Suppressor macrophage treated with lipopolysaccharide for 4 hours (primary cell): ENCODE results near the gene RPS4Y2.
A peak's percentile ranks its signal among the peaks of the same experiment; 100 is the strongest.

Experiments
- DNase-seq: peaks from one replicate; pipeline ENCODE4 v3.0.0-alpha.2; 2020

RPS4Y2 gene

DNA sequence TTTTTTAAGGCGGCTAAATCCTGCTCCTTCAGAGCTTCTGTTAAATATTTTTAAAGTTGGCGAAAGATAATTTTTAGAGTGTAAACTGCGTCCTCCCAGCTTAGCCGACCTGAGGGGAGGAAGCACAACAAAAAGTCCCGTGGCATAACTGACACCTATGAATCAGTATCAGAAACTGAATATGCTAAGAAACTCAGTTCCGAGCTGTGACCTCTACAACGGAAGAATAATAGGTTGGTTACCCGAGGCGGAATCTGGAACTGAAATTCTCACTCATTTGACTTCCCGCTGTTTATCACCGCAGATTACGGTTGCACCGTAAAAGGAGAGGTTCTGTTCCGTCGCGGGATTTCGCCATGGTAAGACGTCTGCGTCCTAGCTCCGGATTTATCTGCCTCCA, at the start of gene RPS4Y2:
Gene RPS4Y2 (plus strand): TSS at position 301 of the 400 bp plus-strand sequence. CDS start 56 bp downstream, at position 357.
- DNase-seq: no peak

DNA sequence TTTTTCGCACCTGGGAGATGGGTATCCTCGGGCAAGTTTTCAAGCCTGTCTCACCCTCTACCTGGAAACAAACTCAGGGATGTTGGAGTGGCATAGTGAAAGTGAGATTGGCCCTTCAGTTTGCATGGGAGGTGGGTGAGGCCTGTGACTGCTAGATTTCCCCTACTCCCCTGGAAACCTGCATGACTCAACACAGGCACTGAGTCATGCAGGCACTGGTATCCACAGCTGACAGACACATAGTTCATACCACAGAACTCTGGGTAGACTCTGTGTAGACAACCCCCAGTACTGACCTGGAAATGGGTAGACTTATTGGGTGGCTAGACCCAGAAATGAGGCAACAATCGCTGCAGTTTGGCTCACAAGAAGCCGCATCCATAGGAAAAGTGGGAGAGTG, 41.5 kb upstream of the RPS4Y2 start:
- no peak for DNase-seq

DNA sequence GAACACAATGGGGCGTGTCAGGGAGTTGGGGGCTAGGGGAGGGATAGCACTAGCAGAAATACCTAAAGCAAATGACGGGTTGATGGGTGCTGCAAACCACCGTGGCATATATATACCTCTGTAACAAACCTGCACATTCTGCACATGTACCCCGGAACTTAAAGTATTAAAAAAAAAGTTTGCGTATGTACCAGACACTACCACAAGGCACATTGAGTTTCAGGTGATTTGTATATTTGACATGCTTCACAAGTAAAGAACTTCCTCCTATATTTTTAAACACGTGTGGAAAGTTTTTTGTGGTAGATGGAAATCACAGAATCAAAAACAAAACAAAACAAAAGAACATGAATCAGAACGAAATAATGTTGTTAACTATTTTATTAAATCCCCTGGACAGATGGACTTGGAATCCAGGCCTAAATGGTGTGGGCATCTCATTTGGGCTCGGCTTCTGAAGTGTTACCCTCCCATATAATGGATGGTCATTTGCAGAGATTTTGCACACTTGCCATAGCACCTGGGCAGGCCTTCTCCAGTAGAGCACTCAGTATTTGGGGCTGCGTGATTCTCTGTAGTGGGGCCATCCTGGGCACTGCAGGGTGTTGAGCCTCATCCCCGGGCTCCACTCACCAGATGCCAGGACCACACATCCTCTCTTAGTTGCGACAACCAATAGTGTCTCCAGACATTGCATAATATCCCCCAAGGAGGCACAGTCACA, 29.6 kb upstream of the RPS4Y2 start:
- no peak for DNase-seq

DNA sequence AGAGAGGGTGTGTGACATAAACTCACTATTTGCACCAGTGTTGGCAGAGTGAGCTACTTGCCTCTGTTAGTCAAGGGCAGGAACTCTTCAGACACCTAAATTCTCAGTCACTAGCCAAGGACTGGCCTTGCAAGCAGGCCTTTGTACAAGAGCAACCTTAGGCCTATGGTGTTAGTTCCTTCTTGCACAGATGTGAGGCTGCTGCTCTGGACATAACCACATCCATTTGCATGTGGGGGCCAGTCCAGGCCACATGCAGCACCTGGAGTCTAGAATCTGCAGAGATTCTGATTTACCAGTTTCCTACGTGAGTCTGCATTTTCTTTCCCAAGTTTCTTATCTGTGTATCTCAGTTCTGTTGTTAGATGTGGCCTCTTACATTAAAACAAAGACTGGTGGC, 20.7 kb upstream of the RPS4Y2 start:
- no peak for DNase-seq

DNA sequence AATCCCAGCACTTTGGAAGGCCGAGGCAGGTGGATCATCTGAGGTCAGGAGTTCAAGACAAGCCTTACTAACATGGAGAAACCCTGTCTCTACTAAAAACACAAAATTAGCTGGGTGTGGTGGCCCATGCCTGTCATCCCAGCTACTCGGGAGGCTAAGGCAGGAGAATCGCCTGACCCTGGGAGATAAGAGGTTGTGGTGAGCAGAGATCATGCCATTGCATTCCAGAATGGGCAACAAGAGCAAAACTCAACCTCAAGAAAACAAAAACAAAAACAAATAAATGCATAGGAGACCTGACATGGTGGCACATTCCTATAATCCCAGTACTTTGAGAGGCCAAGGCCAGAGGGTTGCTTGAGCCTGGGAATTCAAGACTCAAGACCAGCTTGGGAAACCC, 16.1 kb upstream of the RPS4Y2 start:
- DNase-seq: no peak

DNA sequence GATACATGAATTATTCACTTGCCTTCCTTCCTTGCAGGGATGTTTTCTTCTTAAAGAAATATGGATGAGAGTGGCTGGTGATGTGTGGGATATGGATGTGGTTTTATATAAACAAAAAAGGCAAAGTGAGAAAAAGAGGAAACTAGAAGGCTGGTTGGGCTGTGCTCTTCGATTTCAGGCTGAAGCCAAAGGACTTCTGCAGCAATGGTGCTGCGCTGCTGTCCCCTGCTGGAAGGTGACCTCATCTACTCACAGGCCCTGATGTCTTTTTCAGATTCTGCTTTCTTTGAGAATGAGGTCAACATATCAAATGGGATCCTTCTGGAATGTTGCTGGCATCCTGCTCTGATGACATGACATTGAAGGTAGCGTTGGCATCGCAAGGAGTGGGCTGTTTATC, 15.3 kb upstream of the RPS4Y2 start:
- DNase-seq: peak; percentile 4

DNA sequence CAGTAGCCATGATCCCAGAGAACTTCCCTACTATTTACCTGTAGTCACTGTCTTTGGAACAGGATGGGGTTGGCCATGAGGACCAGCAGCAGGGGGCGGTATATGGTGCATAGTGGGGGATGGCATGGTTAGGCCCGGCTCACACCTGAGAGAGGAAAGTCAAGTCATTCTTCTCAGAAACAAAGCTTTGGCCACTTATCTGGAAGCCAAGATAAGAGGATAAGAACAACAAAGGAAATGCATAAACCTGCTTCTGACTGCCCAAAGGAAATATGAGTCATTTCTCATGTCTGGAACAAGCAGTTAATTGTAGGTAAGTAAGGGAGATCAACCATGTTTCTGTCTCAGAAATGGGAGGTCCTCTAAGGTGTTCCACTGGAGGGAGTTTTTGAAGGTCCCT, 10.8 kb upstream of the RPS4Y2 start:
- no peak for DNase-seq

DNA sequence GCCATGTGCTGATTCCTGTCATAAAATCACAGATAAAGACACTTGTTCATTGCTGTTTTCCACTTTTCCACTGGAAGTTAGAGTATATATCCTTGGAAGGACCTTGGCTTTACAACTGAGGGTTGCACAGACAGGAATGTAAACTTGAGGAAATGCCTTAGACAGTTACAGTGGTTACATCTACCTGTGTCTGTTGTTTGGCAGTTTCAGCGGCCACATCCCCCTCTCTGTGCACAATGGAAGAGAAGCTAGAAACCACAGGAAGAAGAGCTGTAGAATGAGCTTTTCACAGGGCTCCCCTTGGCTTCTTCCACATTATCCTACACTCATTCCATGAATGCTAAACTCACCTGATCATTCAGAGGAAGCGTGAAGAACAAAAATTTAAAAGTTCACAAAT, 9.0 kb upstream of the RPS4Y2 start:
- no peak for DNase-seq

DNA sequence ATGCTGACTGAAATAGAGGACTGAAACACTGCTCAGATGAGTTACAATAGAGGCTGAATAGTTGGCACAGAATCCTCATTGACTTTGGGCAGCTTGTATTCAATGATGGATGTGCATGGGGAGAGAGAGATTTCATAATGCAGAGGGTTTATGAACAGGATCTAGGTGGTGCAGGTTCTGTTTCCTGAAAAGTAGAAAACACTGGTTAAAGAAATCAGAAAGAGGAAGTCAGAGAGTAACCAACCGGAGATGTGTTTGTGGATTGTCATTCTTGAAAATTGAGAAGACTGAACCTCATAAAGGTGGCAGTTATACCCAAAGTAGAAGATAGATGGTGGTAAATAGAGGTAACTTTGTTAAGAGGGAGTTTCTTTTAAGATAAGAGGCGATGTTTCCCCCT, 8.0 kb downstream of the RPS4Y2 start:
- no peak for DNase-seq

DNA sequence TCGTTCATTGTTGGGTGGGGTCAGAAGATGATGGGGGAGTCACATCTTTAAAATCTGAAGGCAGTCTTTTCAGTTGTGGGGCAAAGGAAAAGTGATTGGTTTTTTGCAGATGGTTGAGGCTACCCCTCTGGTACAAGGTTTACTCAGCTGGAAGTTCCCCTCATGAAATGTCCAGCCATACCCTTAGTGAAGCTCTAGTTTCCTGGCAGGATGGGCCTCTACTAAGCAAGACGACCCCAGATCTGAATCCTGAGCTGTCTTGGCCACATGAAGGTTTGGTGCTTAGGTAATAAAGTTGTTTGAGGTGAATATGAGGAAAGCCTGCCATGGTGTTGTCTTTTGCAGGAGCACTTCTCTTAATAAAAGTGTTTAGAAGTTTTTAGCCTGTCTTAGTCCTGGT, 9.2 kb downstream of the RPS4Y2 start:
- DNase-seq: no peak

DNA sequence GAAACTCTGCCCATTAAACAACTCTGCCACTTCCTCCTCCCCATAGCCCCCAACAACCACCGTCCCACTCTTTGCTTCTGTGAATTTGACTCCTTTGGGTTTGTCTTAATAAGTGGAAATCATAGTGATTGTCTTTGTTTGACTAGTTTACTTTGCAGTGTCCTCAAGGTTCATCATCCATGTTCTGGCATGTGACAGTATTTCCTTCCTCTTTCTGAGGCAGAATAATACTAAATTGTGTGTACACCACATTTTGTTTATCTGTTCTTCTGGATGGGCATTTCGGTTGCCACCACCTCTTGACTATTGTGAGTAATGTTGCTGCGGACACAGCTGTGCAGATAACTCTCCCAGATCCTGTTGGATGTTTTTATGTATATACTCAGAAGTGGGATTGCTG, 14.8 kb downstream of the RPS4Y2 start:
- DNase-seq: no peak

DNA sequence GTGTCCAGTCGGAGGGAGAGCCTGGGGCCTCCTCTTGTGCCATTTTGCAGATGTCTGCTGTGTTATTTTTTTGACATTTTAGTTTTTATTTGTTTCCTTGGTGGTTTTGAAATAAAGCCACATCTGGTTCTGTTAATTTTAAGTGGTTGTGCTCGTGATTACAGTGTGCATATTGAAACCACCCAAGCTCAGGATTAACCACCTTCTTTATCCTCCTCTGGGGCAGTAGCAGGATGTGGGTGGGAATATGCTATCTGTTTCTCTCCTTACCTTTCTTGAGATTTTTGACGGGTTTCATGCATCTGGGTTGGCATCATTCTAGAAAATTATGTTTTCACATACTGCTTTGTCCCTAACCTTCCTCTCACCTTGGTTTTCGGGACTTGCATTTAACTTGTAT, 20.2 kb downstream of the RPS4Y2 start:
- DNase-seq: no peak

DNA sequence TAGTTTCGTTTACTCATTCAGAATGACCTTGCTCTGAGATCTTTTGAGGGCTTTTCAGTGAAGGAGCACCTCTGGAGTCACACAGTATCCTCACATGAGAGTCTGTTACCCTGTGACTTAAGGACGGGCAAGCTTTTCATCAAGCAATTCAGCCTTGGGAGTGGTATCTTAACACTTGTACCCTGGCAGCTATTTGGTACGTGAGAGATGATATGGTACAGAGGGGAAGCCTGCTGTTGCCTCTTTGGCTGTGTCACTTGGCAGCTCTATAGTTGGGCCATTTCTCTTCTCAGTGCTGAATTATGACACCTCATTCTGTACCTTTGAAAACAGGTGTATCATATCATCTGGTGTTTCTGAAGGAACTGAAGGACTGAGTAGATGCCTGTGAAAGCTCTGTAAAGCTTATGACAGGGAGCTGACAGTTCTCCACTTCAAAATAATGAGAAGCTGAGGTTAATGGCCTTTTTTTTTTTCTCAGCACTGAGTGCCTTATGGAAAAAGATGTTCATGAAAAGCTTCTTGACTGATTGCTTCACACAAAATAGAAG, 24.3 kb downstream of the RPS4Y2 start:
- no peak for DNase-seq

DNA sequence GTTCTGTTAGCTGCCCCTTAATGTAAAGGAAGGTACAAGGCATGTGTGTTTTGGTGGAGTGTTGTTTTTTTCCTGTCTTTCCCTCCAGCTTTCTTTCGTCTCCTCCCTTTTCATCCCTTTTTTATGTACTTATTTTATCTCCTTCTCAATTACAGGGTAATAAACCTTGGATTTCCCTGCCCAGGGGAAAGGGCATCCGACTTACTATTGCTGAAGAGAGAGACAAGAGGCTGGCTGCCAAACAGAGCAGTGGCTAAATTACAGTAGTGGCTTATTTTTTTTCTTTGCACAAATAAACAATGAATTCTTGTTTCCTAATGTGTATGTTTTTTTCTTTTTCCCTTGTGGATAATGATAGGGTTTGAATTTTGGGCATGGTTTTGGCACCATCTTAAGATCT, 24.9 kb downstream of the RPS4Y2 start:
- no peak for DNase-seq

DNA sequence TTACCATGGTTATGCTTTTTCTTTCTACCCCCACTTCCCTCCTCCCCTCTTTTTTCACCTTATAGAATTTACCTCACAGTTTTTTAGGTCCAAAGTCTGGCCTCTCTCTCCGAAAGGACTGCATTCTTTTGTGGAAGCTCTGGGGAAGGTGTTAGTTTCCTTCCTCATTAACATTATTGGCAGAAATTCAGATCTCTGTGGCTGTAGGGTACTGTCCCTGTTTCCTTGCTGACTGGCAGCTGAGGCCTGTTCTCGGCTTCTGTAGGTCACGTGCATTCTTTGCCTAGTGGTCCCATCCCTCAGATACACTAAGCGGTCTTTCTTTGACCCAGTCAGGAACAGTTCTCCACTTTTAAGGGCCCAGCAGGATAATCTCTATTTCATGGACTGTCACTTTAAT, 25.5 kb downstream of the RPS4Y2 start:
- DNase-seq: no peak

DNA sequence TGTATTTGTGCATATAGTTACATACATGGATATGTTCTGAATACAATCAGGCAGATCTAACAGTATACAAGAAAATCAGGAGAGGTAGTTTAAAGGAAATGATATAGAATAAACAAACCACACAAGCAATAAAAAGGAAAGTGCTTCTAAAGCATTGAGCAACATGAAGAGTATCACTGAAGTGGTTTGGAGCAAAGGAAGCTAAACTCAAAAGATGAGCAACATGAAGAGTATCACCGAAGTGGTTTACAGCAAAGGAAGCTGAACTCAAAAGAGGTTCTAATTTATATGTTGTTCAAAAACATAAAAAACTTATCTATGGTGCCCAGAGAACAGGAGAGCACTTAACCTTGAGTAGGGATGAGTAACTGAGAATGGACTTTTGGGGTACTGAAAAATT, 29.1 kb downstream of the RPS4Y2 start:
- DNase-seq: no peak

DNA sequence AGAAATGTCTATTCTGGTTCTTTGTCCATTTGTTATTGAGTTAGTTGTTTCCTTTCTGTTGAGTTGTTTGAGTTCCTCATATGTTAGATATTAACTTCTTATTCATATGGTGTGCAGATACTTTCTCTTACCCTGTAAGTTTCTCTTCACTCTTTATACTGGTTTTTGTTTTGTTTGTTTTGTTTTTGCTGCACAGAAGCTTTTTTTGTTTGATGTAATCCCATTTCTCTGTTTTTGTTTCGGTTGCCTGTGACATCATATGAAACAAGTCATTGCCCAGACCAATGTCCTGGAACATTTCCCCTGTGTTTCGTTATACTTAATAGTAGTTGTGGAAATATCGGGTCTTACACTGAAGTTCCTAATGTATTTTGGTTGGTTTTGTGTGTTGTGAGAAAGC, 31.2 kb downstream of the RPS4Y2 start:
- DNase-seq: no peak

DNA sequence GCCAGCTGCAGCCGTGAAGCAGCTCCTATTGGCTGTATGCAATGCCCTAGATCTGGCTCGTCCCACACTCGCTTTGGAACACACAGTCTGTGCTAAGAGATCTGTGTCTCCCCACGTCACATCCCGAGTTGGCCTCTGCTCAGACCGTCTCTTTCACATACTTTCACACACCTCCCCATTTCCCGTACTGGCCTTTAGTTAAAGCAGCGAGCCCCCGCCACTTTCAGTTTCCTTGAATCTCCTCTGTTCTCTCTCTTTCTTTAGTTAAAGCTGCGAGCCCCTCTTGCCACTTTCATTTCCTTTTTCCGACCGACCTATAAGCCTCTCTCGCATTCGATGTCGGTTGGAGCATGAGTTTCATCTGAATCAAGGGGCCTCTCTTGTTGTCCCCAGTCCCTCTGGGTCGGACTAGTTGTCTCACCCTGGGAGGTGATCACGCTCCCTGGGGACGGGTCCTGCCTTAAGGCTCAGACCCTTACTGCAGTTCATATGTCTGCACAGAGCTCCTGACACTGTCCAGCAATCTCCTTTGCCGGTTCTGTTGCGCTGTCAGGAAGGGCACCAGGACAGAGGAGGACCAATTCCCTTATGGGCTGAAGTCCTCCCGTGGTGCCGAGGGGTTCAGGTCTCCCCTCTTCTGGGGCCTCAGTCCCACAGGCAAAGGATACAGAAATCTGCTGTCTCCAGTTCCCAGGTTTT, 42.6 kb downstream of the RPS4Y2 start:
- peak; percentile 16 for DNase-seq

DNA sequence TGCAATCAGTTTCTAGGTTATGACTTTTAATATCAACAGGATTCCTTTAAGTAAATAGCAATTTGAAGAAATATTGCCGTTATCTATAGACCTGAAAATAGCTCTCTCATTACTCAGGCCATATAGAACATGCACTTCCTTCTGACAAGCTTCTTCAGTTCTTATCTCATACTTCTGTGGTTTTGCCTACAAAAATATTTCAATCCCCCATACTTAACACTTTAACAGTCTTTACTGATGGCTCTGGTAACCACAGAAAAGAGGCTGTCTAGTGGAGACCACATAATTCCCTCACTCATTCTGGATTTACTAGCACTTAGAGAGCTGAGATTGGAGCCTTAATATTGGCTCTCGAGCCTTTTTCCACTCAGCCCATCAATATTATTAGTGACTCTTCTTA, 46.8 kb downstream of the RPS4Y2 start:
- no peak for DNase-seq

DNA sequence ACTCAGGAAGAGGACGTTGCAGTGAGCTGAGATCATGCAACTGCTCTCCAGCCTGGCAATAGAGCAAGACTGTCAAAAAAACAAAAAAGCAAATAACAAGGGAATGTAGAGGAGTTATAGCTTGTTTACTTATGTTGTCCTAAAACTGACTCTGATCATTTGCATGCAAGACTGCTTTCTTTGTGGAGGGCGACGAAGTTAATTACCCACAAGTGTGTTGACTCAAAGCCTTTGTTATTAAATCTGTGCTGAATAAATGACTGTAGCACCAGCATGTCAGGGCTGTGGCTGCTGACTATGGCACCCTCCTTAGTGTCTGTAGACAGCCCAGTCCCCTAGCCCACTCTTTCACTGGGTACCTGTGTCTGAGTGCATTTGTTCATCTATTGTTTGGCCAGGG, 50.3 kb downstream of the RPS4Y2 start:
- no peak for DNase-seq

DNA sequence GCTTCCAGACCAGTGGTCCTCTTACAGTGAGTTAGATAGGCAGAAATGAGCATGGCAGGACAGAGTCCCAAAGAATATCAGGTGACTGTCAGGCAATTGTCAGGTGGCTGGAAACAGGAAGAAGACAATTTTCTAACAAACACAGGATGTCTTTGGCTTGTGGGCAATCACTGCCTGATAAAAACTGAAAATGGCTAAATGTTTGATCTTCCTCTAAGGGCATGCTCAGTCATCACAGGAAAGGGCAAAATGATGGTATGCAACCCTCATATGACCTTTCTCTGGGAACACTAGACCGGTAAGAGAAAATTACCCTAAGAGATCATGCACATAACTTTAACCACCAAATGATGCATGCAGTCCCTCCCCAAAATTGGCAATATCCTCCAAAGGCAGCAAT, 57.6 kb downstream of the RPS4Y2 start:
- no peak for DNase-seq

DNA sequence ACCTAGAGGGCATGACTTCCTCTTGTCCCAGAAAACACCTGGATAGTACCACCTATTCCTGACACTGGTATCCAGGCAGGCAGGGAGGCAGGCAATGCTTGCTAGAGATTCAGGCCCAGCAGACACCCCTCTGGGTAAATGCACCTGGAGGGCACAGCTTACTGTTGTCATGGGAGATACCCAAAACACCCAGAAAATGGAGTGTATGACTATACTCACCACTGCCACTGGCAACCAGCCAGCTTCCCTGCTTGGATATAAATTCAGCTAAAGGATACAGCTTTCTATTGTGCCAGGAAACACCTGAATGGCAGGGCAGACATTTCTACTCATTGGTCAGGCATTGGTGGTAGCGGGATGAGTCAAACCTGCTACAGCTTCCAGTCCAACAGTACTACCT, 58.9 kb downstream of the RPS4Y2 start:
- DNase-seq: no peak

DNA sequence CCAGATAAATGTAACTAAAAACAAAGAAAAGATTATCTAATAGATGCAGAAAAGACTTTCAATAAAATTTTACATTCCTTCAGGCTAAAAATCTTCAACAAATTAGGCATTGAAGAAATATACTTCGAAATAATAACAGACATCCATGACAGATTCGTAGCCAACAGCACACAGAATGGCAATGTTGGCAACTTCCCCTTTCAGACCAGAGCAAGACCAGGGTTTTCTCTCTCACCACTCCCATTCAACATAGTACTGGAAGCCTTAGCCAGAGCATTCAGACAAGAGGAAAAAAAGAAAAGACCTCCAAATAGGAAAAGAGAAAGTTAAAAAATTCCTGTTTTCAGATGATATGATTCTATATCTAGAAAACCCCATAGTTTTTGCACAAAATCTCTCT, 61.2 kb downstream of the RPS4Y2 start:
- no peak for DNase-seq
